ENCODE data around the gene PTPRG.

The PTPRG gene

GRCh38 chr3:62312201-62312600, 750.8 kb downstream of the PTPRG start:
- no peak for DNase-seq

- DNase-seq: no peak
Measured at GRCh38 chr3:62316525-62316924, 755.2 kb downstream of the PTPRG start.

GRCh38 chr3:62318365-62318751, 757.0 kb downstream of the PTPRG start:
- no peak for DNase-seq

GRCh38 chr3:62318752-62319569, 757.6 kb downstream of the PTPRG start:
- DNase-seq: peak; percentile 92 to 95 (median 93)

- no peak for DNase-seq
Measured at GRCh38 chr3:62319570-62320243, 758.3 kb downstream of the PTPRG start.

GRCh38 chr3:62323241-62323640, 761.9 kb downstream of the PTPRG start:
- no peak for DNase-seq

GRCh38 chr3:62325896-62326295, 764.5 kb downstream of the PTPRG start:
- DNase-seq: no peak

- no peak for DNase-seq
Measured at GRCh38 chr3:62329971-62330370, 768.6 kb downstream of the PTPRG start.

GRCh38 chr3:62332017-62332416, 770.6 kb downstream of the PTPRG start:
- no peak for DNase-seq

- peak in 3 of 4 experiments; percentile 11 to 35 (median 24) for DNase-seq
Measured at GRCh38 chr3:62332835-62333244, 771.5 kb downstream of the PTPRG start.

- no peak for DNase-seq
Measured at GRCh38 chr3:62335196-62335595, 773.8 kb downstream of the PTPRG start.

GRCh38 chr3:62343755-62344154, 782.4 kb downstream of the PTPRG start:
- DNase-seq: no peak

Measured in suppressor macrophage (primary cell).